A673 (cell line): Measurements from ENCODE around the gene ALDH7A1.

Source experiments
- CTCF ChIP-seq: fragments of 300-800, 200-600 bp; sonication (generic); conservative IDR thresholded peaks from 2 replicates; pipeline ENCODE4 v1.5.1; 2017; ENCODE audit warnings: low read depth, mild to moderate bottlenecking, antibody characterized with exemption, low read length, moderate library complexity, mixed read lengths
- EZH2 ChIP-seq: fragments of 200-600 bp; sonication (generic); IDR thresholded peaks from 2 replicates; pipeline ENCODE4 v1.6.1; 2017; ENCODE audit warnings: borderline replicate concordance, low read depth, mild to moderate bottlenecking, mixed read lengths, antibody characterized with exemption, low read length; ENCODE audit not compliant: poor library complexity, severe bottlenecking

- no peak for TF ChIP-seq CTCF
- TF ChIP-seq EZH2: no peak
Observed at GRCh38 chr5:126619781-126620180, 24.8 kb upstream of the ALDH7A1 start.
